GM23248 (cell line): ENCODE results near the gene UBE2H.

Source experiments
- EZH2 ChIP-seq: fragments of 200-600 bp; sonication (generic); IDR thresholded peaks from 2 replicates; pipeline ENCODE4 v1.6.1; 2018; ENCODE audit warnings: antibody characterized with exemption, mild to moderate bottlenecking; ENCODE audit not compliant: insufficient read depth, poor library complexity, severe bottlenecking
- EZH2phosphoT487 ChIP-seq: fragments of 200-600 bp; sonication (generic); IDR thresholded peaks from 2 replicates; pipeline ENCODE4 v1.6.1; 2018; ENCODE audit warnings: antibody characterized with exemption, moderate library complexity, mild to moderate bottlenecking, low read depth; ENCODE audit not compliant: insufficient read depth

GRCh38 chr7:129859183-129859582, 93.6 kb downstream of the UBE2H start:
- TF ChIP-seq EZH2 (no peak), EZH2phosphoT487 (no peak)
